A673 (cell line): ENCODE data around the gene PTPRK. TPM values are rescaled to one million over a fixed set of nuclear protein-coding genes. Genes with fewer than 3 reads are reported as not detected.

Experiments used
- BruUV-seq: library from RNA; stranded (reverse); fragments of 400-500 nt; replicated peaks from 2 replicates; lab custom pipeline; 2021; lab: Mats Ljungman, UMichigan
- CTCF ChIA-PET: fragments of 300-600 bp; sonication (Branson Sonifier 250); formaldehyde crosslinking; loops from one replicate; lab custom pipeline; 2022; ENCODE audit warnings: antibody characterized with exemption; lab: Charles Lee
- POLR2A ChIA-PET: fragments of 300-600 bp; sonication (Branson Sonifier 250); formaldehyde crosslinking; loops from one replicate; lab custom pipeline; 2022; ENCODE audit warnings: antibody characterized with exemption; ENCODE audit not compliant: low non-redundant PET; lab: Charles Lee
- DNase-seq: peaks from one replicate; pipeline ENCODE4 v3.0.0-alpha.2; 2015; ENCODE audit warnings: low spot score
- H3K27ac ChIP-seq: fragments of 200-600 bp; sonication (generic); 2 replicates; pipeline ENCODE4 v1.5.1; 2016; ENCODE audit warnings: mixed run types, low read depth, mild to moderate bottlenecking, mixed read lengths, antibody characterized with exemption, low read length; ENCODE audit not compliant: poor library complexity, severe bottlenecking
- H3K27me3 ChIP-seq: fragments of 200-600 bp; sonication (generic); replicated peaks from 2 replicates; pipeline ENCODE4 v1.6.1; 2017; ENCODE audit warnings: mixed run types, low read depth, mild to moderate bottlenecking, mixed read lengths, antibody characterized with exemption, low read length; ENCODE audit not compliant: insufficient read depth, poor library complexity
- H3K36me3 ChIP-seq: fragments of 200-600 bp; sonication (generic); 2 replicates; pipeline ENCODE4 v1.6.1; 2016; ENCODE audit warnings: mixed run types, mild to moderate bottlenecking, mixed read lengths, antibody characterized with exemption, low read length; ENCODE audit not compliant: insufficient read depth, poor library complexity, severe bottlenecking
- H3K4me1 ChIP-seq: fragments of 200-600 bp; sonication (generic); 2 replicates; pipeline ENCODE4 v1.6.1; 2017; ENCODE audit warnings: mixed run types, mild to moderate bottlenecking, mixed read lengths, antibody characterized with exemption, low read length; ENCODE audit not compliant: insufficient read depth, poor library complexity, severe bottlenecking
- H3K4me3 ChIP-seq: fragments of 200-600 bp; sonication (generic); 2 replicates; pipeline ENCODE4 v1.5.1; 2016; ENCODE audit warnings: low read depth, mixed run types, mild to moderate bottlenecking, mixed read lengths, low read length; ENCODE audit not compliant: poor library complexity, severe bottlenecking
- H3K9me3 ChIP-seq: fragments of 200-600 bp; sonication (generic); 2 replicates; pipeline ENCODE4 v1.6.1; 2016; ENCODE audit warnings: mixed run types, low read depth, mild to moderate bottlenecking, mixed read lengths, antibody characterized with exemption, low read length; ENCODE audit not compliant: poor library complexity, severe bottlenecking
- CTCF ChIP-seq: fragments of 300-800, 200-600 bp; sonication (generic); conservative IDR thresholded peaks from 2 replicates; pipeline ENCODE4 v1.5.1; 2017; ENCODE audit warnings: low read depth, mild to moderate bottlenecking, antibody characterized with exemption, low read length, moderate library complexity, mixed read lengths
- EZH2 ChIP-seq: fragments of 200-600 bp; sonication (generic); IDR thresholded peaks from 2 replicates; pipeline ENCODE4 v1.6.1; 2017; ENCODE audit warnings: borderline replicate concordance, low read depth, mild to moderate bottlenecking, mixed read lengths, antibody characterized with exemption, low read length; ENCODE audit not compliant: poor library complexity, severe bottlenecking
- intact Hi-C: fragments of 100-400 bp; cut with micrococcal nuclease; formaldehyde crosslinking; loops from one replicate; pipeline ENCODE4 v1.10.0; 2022; ENCODE audit not compliant: unreplicated experiment
- total RNA-seq: library from RNA; stranded (reverse); gene quantifications from 2 replicates; pipeline ENCODE4 v1.2.3, GENCODE V29; 2021

PTPRK gene
- total RNA-seq, 1 experiment from 2014 or later = 77.3 TPM

GRCh38 chr6:128335963-128336362 lies 184.4 kb downstream of the PTPRK start:
- Histone ChIP-seq H3K4me1 (peaks cover 58% of the 10 kb centered on the region), H3K27ac (no peak overlapping the region), H3K27me3 (no peaks in the 10 kb centered on the region), H3K9me3 (no peaks in the 10 kb centered on the region), H3K4me3 (no peak overlapping the region), H3K36me3 (no peaks in the 10 kb centered on the region)
- TF ChIP-seq CTCF (no peak), EZH2 (no peak)
- no TSS peak for BruUV-seq
- ChIA-PET CTCF (no interaction called here), POLR2A (no interaction called here)
- intact Hi-C loops = loop anchor here (10.0 kb wide), 1 partner anchor 399 kb away; no protein-coding TSS in a partner anchor
- DNase-seq = no peak

GRCh38 chr6:128333581-128334223 lies 186.7 kb downstream of the PTPRK start:
- peak; percentile 13 for DNase-seq
- Histone ChIP-seq H3K27ac (no peak overlapping the region), H3K9me3 (no peaks in the 10 kb centered on the region), H3K27me3 (no peaks in the 10 kb centered on the region), H3K4me1 (peaks cover 71% of the 10 kb centered on the region), H3K36me3 (no peaks in the 10 kb centered on the region), H3K4me3 (no peak overlapping the region)
- TF ChIP-seq EZH2 (no peak), CTCF (no peak)
- intact Hi-C loops = loop anchor here (2.0 to 10.0 kb wide), 4 partner anchors 101 to 596 kb away; no protein-coding TSS in a partner anchor
- CTCF ChIA-PET = interaction anchor here (0.6 kb wide), 1 partner anchor 83 kb away, joined by 7 read pairs; no protein-coding TSS in a partner anchor
- POLR2A ChIA-PET = no interaction called here
- no TSS peak for BruUV-seq

- peak; percentile 64 for DNase-seq
- Histone ChIP-seq H3K27me3 (no peaks in the 10 kb centered on the region), H3K36me3 (no peaks in the 10 kb centered on the region), H3K9me3 (peaks cover 8% of the 10 kb centered on the region), H3K4me1 (peaks cover 31% of the 10 kb centered on the region), H3K27ac (no peak overlapping the region), H3K4me3 (no peak overlapping the region)
- intact Hi-C loops = loop anchor here (5.0 kb wide), 1 partner anchor 471 kb away; no protein-coding TSS in a partner anchor
- ChIA-PET POLR2A (no interaction called here), CTCF (interaction anchor here (0.8 to 1.3 kb wide), 3 partner anchors 404 to 591 kb away, joined by 3 to 6 read pairs (median 5); no protein-coding TSS in a partner anchor)
- TF ChIP-seq CTCF (peak; percentile 64), EZH2 (no peak)
- no TSS peak for BruUV-seq
These were observed 192.5 kb downstream of the PTPRK start for GRCh38 chr6:128327890-128328289.
